Stimulated activated CD4-positive, alpha-beta T cell treated with anti-CD3 and anti-CD28 coated beads, Interleukin-4, amount 100 ng/mL, for 4 hours (primary cell): Measurements from ENCODE around the gene SLCO1A2.
"Not testable (repeated sequence)": the region's sequence is repeated elsewhere in the genome, so short reads cannot be mapped to it uniquely, and the experiment has no call there.

Experiments
- DNase-seq, 2 experiments: peaks; one replicate each; pipeline ENCODE4 v3.0.0-alpha.2; 2020

Gene SLCO1A2, protein sequence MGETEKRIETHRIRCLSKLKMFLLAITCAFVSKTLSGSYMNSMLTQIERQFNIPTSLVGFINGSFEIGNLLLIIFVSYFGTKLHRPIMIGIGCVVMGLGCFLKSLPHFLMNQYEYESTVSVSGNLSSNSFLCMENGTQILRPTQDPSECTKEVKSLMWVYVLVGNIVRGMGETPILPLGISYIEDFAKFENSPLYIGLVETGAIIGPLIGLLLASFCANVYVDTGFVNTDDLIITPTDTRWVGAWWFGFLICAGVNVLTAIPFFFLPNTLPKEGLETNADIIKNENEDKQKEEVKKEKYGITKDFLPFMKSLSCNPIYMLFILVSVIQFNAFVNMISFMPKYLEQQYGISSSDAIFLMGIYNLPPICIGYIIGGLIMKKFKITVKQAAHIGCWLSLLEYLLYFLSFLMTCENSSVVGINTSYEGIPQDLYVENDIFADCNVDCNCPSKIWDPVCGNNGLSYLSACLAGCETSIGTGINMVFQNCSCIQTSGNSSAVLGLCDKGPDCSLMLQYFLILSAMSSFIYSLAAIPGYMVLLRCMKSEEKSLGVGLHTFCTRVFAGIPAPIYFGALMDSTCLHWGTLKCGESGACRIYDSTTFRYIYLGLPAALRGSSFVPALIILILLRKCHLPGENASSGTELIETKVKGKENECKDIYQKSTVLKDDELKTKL

DNA sequence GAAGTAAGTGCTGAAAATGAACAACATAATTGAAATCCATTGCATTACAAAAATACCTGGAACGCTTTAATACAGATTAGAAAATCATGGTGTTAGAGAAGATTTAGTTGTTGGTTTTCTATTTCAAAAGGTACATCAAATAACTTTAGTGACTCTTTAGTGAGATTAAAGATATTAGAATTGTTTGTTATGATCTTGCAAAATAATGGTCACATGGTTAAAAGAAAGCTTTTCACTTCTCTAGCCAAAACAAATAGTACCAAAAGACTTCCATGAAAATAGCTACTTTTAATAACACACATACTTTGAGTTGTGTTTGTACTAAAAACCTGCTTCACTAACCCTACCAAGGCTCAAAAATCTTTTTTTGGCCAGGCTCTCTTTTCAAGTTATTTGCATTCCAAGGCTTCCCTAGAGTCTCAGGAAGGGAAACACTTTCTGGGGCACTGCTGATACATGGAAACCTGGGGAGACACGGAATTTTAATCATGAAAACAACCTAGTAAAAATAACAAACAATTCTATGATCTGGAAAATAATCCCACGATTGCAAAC is at the start of gene SLCO1A2:
Gene SLCO1A2, minus strand, starts transcription at position 147 of the 555 bp plus-strand sequence. CDS start 270 bp downstream, outside the sequence.
- no peak for DNase-seq

DNA sequence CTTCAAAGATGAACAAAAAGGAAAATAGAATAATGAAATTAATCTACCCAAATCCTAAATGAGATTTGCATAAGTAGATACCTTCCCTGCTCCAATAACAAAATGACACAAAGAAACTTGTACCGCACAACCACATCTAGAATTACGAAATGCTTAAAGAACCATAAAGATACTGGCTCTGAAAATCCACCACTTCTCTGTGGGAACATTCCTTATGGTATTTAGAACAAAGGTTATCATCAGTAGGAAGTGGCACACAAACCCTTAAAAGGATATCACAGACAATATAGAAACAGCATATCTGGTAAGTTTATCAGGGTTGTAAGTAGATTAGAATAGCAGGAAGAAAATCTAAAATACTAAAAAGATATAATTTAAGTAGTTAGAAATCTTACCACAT is 49.5 kb upstream of the SLCO1A2 start:
- DNase-seq, result no peak

DNA sequence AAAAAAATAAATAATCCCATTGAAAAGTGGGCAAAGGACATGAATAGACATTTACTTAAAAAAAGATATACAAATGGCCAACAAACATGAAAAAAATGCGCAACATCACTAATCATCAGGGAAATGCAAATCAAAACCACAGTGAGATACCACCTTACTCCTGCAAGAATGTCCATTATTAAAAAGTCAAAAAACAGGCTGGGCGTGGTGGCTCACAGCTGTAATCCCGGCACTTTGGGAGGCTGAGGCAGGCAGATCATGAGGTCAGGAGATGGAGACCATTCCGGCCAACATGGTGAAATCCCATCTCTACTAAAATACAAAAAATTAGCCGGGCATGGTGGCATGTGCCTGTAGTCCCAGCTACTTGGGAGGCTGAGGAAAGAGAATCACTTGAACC is 46.6 kb upstream of the SLCO1A2 start:
- not testable (repeated sequence) for DNase-seq

DNA sequence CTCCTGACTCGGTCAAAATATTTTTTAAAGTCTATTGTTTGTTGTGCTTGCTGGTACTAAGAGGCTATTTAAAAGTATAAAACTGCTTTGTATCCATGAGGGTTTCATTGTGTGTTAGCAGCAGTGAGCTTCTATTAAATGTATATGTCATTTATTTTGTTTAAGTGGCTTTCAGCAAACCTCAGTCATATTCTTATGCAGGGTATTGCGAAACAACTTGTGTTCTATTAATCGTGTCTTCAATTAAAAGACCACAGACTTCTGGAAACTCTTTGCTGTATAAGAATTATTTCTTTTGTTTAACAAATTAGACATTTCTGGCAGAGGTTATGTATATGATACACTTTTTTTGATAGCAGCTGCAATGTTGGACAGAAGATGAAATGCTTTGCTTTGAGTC is 44.5 kb upstream of the SLCO1A2 start:
- no peak for DNase-seq

DNA sequence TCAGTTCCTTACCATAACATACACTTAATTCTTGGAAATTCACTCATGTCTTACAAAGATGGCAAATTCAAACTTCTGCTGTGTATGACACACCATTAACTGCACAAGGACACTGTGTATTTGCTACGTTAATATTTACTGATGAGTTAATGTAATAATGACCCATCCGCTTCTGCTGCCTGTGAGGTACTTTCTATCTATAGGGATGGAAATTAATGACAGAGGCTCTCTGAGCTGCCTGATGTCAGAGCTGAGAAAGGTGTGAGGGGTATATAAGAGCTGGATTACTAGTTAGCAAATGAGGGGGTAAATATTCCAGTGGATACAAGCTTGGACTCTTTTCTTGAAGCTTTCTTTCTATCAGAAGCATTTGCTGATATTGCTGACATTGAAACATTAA is 37.9 kb upstream of the SLCO1A2 start, which contains the start of gene IAPP:
Gene IAPP, plus strand, starts transcription at position 301 of the 400 bp plus-strand sequence. CDS start 450 bp downstream, outside the sequence.
- DNase-seq, result no peak

DNA sequence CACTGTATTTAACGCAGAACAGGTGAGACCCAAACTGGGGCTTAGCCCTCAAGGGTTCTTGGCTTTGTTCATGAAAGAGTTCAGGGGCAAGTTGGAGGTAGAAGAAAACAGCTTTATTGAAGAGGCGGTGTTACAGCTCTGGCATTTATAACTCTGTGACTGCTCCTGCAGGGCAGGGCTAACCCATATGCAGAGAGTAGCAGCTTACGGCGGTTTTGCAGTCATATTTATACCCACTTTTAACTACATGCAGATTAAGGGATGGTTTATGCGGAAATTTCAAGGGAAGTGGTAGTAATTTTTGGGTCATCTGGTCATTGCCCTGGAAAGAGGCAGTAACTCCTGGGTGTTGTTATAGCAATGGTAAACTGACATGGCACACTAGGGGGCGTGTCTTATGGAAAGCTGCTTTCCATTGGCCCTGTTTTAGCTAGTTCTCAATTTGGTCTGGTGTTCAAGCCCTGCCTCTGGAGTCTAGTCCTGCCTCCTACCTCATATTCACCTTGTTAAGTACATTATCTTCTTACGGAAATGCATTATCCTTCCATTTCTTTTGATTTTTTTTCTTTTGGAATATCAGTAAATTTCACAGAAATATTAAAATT is 36.2 kb upstream of the SLCO1A2 start:
- DNase-seq, result no peak

DNA sequence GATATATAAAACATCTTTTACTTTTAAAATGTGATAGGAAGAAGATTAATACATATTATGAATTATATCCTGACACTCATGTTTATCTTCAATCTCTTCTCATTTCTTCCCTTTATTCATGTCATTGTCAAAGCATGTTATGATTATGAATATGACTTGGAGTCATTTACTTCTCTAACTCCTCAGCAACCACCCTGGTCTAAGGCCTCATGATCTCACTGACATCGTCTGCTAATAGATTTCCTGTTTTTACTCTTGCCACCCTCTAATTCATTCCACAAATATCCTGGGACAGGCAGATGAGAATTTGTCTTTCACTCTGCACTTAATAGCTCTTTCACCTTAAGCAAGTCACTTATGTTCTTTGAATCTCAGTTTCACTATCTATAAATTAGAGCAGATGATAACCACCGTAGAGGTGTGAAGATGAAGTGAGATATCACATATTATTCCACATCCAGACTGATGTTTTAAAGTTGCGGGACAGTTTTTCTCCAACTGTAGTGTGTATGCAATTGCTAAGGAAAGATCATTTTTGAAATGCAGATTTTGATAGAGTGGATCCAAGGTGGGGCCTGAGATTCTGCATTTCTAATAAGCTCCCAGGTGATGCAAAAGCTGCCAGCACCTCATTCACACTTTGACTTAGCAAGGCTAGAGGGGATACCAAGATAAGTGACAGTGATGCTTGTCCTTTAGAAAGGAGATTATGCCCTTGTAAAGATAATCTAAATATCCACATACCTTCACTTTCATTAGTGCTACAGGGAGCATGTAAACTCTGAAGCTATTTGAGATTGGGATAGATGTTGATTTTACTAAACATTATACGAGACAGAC is 34.6 kb upstream of the SLCO1A2 start:
- DNase-seq, result no peak

DNA sequence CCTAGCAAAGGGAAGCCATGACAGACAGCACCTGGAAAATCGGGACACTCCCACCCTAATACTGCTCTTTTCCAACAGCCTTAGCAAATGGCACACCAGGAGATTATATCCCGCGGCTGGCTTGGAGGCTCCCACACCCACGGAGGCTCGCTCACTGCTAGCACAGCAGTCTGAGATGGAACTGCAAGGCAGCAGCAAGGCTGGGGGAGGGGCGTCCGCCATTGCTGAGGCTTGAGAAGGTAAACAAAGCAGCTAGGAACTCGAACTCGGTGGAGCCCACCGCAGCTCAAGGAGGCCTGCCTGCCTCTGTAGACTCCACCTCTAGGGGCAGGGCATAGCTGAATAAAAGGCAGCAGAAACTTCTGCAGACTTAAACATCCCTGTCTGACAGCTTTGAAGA is 25.9 kb upstream of the SLCO1A2 start:
- DNase-seq, result not testable (repeated sequence)

DNA sequence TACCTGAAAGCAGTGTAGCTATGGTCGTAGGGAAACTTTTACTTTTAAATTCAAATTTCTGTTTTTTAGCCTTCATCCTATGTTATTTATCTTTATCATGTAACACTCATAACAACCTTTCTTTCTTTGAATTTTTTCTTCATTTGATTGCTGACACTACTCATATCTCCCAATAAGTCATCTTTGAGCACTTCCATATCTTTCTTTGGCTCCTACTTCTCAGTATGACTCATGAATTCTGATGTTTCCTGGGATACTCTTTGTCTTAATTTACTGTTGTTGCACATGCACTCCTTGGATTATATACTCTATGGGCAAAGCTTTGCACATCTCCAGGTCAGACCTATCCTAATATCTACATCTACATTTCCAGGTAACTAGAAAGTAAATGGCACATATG is 19.9 kb upstream of the SLCO1A2 start:
- DNase-seq, result no peak

DNA sequence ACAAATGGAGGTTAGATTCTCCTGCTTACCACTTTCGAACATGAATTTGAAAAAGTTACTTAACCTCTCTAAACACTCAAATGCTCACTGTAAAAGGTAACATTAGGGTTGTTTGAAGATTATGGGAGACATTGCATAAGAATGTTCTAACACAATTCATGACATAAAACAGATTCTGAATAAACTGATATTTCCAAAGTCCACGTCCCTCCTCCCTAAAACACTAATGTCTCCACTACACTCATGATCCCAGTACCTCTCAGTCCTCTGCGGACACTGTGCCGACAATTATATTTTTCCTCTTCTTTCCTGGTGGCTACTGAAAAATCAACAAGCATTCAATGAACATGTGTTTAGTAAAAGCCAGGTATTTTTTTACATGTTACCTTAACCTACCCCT is 19.2 kb upstream of the SLCO1A2 start:
- DNase-seq, result no peak

DNA sequence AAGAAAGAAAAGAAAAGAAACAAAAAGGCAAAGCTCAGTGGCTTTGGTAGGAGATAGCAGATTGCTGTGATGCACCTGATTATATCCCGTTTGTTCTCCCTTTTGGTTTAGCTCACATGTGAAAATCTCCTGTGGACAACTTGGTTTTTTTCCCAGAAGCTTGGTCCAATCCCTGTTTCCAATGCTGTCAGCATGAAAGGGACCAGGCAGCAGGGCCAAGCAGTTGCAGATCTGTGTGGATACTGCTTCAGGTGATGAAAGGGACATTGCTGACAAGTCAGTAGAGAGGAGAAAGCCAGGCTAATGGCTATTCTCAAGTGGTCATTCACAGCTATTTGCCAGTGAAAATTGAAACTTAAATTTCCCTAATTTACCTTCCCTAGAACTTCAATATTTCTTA is 18.8 kb upstream of the SLCO1A2 start:
- no peak for DNase-seq

DNA sequence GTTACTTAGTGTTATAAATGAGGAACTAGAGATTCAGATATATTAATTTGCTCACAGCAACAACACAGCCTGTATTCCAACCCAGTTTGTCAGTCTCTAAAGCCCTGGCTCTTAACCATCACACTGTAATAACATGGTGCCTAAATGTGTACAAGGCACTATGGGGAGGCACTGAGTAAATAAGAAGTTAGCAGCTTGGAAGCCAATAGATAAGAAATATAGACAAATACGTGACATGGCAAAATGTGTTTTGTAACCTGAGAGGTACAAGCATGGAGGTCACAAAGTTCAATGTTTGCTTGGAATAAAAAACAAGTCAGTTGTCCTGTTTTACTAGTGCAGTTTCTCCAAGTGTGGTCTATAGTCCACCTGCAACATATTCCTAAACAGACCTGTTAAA is 16.3 kb upstream of the SLCO1A2 start:
- no peak for DNase-seq

DNA sequence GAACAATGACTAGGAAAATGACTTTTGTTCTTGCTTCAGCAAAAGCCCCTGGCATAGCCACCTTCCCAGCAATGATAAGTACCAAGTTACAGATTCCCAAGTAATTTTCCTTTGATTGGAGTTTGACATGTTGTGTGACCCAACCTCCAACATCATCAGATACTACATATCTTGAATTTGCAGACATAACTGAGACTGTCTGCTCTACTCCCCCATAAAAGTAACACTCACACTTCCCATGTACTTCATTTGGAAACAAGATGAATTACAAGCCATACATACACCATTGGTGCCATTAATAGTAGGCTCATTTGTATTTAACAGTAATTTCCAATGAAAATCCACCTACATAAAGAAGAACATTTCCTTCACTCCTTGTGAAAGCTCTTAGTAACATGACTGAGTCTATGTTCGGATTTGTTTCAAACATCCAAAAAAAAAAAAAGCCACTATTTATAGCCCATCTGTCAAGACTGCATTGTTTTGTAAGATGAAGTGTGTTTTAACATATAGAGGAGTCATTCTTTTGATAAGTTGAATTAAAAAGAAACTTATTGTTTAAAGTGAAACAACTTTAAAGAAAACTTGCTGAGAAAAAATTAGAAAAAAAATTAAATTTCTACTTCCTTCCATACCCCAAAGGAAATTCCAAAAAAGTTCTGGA is 12.0 kb upstream of the SLCO1A2 start:
- no peak for DNase-seq

DNA sequence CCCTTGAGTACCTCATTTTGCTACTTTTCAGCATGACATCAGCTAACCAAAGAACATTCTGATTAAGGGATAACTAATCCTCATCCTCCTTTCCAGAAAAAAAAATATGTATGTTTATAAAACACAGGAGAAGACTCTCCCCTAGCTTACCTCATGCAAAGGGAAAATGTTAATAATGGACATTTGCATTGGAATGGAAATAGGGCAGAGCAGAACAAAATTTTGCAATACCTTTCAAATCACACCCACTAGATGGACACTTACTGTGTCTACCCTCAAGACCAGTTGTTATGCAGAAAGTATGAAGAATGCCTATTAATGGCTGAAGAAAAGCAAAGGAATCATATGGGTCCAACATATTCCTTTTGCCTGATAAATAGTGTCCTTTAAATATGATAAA is 8.9 kb upstream of the SLCO1A2 start:
- no peak for DNase-seq

DNA sequence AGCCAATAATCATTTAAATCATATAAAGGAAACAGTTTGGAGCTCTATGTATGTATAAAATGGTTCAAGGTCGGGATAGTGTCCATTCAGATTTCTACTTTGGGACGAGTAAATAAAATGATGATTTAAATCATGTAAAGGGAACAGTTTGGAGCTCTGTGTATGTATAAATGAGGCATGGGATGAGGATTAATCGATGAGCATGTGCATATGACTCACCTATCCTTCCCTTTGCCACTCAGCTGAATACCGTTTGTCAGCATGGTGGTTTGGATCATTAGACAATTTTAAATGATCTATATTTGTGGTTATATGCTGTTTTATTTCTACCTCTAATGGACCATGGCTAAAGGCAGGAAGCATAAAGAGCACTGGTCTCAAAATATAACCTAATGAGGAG is 7.1 kb upstream of the SLCO1A2 start:
- no peak for DNase-seq

DNA sequence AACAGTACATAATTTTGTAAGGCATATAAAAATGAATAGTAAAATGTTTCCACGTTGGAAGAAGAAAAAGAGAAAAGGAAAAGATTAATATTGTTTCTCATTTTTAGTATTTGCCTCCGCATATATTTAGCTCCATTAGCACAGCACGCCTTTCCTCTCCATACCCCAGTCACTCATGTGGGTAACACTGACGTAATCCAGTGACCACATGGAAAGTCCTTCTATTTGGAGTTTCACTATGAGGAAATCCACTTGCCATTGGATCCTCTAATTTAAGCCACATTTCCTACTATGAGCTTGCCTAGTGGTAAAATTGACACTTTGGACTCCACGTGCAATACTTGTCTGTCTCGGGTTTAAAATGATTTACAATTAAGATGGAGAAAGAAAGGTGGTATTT is 5.7 kb upstream of the SLCO1A2 start:
- DNase-seq, result no peak

DNA sequence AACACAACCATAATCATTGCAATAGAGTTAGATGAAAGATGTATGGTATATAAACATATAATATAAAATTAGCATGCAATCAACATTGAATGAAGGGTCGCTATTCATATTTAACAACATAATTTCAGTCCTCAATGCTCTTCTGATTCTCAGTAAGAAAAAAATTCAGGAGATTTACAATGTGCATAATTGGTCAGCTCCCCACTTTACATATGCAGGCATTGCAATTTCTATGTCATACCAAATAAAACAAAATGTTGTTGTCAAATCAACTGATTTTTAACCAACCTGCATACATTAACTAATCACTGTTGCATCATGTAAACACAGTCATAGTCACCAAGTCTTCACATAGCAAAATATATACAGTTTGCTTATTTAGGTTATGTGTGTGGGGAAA is 5.2 kb upstream of the SLCO1A2 start:
- DNase-seq, result no peak

DNA sequence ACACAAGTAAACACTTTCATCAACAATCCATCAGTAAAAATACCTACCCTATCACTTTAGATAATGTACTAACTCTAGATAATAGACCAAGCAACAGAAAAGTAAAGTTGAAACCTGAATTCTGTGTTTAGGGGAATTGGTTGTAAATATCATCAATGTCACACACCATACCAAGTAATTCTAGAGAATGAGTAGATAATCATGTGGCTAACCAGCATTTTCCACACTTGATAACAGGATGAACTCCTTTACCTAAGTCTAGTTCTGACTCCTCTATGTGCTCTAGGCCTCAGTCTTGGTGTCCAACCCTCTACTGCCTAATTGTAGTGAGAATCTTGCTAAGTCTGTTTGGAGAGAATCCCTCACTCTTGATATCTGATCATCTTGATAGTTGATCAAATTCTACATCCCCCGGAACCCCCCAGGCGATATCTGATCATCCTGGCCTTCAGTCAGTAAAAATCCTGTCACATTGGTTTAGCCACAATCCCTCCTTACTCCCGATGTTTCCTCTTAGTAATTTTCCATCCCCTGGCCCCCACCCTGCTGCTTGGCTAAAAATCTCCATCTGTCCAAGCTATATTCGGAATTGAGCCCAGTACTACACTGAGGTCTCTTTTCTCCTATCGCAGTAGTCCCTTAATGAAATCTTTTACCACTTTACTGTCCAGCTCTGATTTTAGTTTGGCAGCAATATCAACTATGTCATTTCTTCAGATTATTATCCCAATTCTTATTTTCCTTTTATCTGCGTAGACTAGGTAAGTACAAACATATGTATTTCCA is 3.4 kb upstream of the SLCO1A2 start:
- DNase-seq, result no peak

DNA sequence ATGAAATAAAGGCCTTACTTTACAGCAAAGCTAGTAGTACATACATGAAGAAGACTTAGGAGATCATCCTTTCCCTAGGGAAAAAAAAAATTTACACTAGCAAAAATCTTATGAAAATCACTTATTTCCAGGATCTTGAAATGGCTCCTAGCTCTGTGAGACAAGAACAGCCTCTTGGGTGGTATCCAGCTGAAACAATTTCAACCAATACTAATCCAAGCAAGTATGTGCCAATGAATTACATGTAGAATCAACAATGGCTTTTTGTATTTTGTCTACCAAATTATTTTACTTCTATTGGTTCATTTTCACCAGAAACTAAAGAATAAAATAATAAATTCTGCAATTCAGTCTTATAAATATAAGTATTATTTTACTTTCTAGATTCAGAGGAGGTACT is 2.7 kb upstream of the SLCO1A2 start:
- no peak for DNase-seq

DNA sequence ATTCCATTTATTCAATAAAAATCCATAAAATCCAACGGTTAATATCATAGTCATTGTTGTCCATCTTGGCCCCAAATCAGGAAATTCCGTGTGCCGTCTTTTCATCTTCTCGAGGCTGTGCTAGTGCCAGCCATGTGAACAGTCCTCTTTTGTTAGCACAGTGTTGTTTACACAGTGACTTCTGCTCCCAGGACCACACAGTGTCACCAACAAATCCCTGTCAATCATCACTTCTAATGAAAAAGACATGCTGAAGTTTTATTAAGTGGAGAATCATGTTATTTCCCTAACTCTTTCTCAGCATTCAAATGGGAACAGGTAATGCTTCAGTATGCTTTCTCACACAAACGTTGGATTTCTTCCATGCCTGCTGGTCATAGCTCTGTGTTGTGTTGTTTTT is 1.9 kb upstream of the SLCO1A2 start:
- DNase-seq, result no peak

DNA sequence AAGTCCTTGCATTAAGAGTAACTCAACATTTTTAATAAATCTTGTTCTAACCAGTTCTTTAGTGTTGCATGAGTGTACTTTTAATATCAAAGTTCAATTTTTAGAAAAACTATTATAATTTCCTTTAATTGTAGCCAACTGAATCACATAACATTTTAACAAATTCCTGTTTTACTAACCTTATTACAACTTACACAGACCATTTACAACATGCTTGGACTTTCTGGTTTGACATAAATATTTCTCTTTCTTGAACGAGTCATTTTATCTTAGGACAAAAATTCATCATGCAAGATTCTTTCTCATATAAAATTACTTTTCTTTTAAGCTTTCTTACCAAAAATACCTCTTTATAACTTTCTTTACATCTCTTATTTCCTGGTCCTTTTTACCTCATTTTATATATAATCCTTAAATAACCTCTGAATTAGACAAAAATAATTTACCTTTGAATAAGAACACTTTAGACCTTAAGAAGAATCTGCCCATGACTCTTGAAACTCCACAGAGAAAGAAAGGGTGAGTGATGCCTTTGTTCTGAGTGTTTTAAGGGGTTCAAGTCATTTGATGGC is 3.9 kb downstream of the SLCO1A2 start:
- no peak for DNase-seq
